ENCODE results near the gene SEMA3F.

DNA sequence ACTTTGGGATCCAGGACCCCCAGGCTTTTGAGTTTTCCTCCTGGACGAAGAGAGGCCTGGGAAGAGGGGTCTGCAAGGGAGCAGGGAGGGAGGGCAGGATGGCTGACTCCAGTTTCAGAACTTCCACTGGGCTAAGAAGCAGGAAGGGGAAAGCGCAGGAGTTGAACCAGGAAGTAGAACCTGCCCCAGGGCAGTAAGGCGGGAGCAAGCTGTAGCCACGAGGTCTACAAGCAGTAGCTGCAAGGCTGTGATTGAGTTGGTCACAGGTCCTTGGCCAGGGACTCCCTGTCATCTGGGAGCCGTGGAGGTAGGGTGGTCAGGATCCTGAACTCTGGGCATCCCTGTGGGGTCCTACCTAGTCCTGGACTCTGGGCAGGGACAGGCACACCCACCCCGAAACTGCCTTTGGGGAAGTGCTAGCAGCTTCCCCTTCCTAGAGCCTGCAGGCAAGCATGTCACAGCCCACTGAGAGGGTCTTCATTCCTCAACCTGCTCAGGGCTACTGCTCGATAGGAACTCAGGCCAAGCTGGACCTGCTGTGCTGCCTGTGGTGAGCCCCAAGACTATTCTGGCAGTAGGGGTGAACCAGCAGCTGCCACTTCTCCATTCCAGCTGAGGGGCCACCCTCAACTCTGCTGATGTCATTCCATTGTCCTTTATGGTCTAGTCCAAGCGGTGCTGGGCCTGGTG, 75.1 kb downstream of the SEMA3F start:
- TF ChIP-seq, protein P1, sequence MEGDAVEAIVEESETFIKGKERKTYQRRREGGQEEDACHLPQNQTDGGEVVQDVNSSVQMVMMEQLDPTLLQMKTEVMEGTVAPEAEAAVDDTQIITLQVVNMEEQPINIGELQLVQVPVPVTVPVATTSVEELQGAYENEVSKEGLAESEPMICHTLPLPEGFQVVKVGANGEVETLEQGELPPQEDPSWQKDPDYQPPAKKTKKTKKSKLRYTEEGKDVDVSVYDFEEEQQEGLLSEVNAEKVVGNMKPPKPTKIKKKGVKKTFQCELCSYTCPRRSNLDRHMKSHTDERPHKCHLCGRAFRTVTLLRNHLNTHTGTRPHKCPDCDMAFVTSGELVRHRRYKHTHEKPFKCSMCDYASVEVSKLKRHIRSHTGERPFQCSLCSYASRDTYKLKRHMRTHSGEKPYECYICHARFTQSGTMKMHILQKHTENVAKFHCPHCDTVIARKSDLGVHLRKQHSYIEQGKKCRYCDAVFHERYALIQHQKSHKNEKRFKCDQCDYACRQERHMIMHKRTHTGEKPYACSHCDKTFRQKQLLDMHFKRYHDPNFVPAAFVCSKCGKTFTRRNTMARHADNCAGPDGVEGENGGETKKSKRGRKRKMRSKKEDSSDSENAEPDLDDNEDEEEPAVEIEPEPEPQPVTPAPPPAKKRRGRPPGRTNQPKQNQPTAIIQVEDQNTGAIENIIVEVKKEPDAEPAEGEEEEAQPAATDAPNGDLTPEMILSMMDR (IDR thresholded peaks at IDR 0.05), result no peak
- no peak for TF ChIP-seq POLR2A (IDR thresholded peaks at IDR 0.05)
